Upper lobe of left lung (tissue), 4 donors: Measurements from ENCODE around the gene ZNF385D.

ENCODE experiments used
- CTCF ChIP-seq, 6 experiments: fragments of 450-650 bp in 4 of 6; fragments of 200-600 bp in 2 of 6; sonication (generic) in 2 of 6; IDR thresholded peaks; one replicate each; pipeline ENCODE4 v1.5.1; 2016 to 2019; ENCODE audit warnings: antibody characterized with exemption in 6 of 6
- POLR2AphosphoS5 ChIP-seq, 2 donors: sonication (generic); formaldehyde crosslinking; IDR thresholded peaks; one replicate each; pipeline ENCODE4 v1.5.1; 2017; ENCODE audit warnings: antibody characterized with exemption in 2 of 2

GRCh38 chr3:21421096-21421495 is 329.9 kb downstream of the ZNF385D start:
- TF ChIP-seq POLR2AphosphoS5 (IDR thresholded peaks at IDR 0.05) (no peak), CTCF (IDR thresholded peaks at IDR 0.05) (no peak)
